Mucosa of descending colon (tissue), 3 donors: ENCODE data around the gene USE1. TPM values are rescaled to one million over a fixed set of nuclear protein-coding genes. Genes with fewer than 3 reads are reported as not detected.
A peak's percentile ranks its signal among the peaks of the same experiment; 100 is the strongest.

ENCODE experiments used
- ATAC-seq: fragments of 200-7000 bp; cut with Tn5 transposase; one replicate; pipeline ENCODE4 v1.9.1; 2020; ENCODE audit warnings: mild to moderate bottlenecking, moderate library complexity
- DNase-seq, 3 donors: peaks; one replicate each; pipeline ENCODE4 v3.0.0-alpha.2; 2020
- H3K36me3 ChIP-seq: fragments of 200-600 bp; one replicate; pipeline ENCODE4 v1.8.0; 2021; ENCODE audit warnings: low read depth, mild to moderate bottlenecking
- H3K4me1 ChIP-seq: fragments of 200-600 bp; one replicate; pipeline ENCODE4 v1.8.0; 2021; ENCODE audit warnings: low read depth, mild to moderate bottlenecking
- H3K4me3 ChIP-seq: fragments of 200-600 bp; one replicate; pipeline ENCODE4 v1.8.0; 2021; ENCODE audit warnings: mild to moderate bottlenecking
- H3K9me3 ChIP-seq: fragments of 200-600 bp; one replicate; pipeline ENCODE4 v1.8.0; 2021; ENCODE audit warnings: mild to moderate bottlenecking
- CTCF ChIP-seq: fragments of 200-600 bp; IDR thresholded peaks from one replicate; pipeline ENCODE4 v1.8.0; 2022; ENCODE audit warnings: antibody characterized with exemption, mild to moderate bottlenecking
- intact Hi-C, 2 donors: fragments of 100-400 bp; cut with DNase I in 1 of 2; cut with micrococcal nuclease in 1 of 2; formaldehyde crosslinking; loops; one replicate each; pipeline versions ENCODE4 v1.11.0 to v1.11.1; 2022; cut with DNase I, micrococcal nuclease
- total RNA-seq, 3 donors: library from RNA; stranded (reverse); fragmentation: NEBNext Ultra II Directional in 2 of 3; extraction: Animal tissue kit (Norgen Biotek cat#: 25700) in 2 of 3; gene quantifications; one replicate each; pipeline versions ENCODE4 v1.2.1 to v1.2.4, GENCODE V29; 2021 to 2023
- donor health status: DM: no; HTN: no; CAD: no; lungs with moderate emphysema.
- donor health status: DM: no; HTN: no; CAD: no.
- donor health status: DM: no; HTN: yes; CAD: no.

The USE1 gene
- total RNA-seq, 3 donors from 2014 or later, result 17.4 to 31.2 (median 28.0) TPM

GRCh38 chr19:17226002-17226933, 11.1 kb downstream of the USE1 start, which contains the start of gene OCEL1:
Gene OCEL1, plus strand, starts transcription at chr19:17226226. Its CDS starts 22 bp downstream, at chr19:17226248.
- peak within 1 kb of the TSS; percentile 30 for H3K4me3 ChIP-seq

GRCh38 chr19:17227798-17228367, 12.7 kb downstream of the USE1 start:
- no peak overlapping the region for H3K4me3 ChIP-seq
- intact Hi-C loops, result no loop called here
- H3K36me3 ChIP-seq, result peaks cover 11% of the 10 kb centered on the region
- H3K9me3 ChIP-seq, result no peaks in the 10 kb centered on the region
- peaks cover 6% of the 10 kb centered on the region for H3K4me1 ChIP-seq
- DNase-seq, result no peak
- no peak for TF ChIP-seq CTCF
- no peak for ATAC-seq

More at GRCh38 chr19:17226002-17226933, 11.1 kb downstream of the USE1 start, which contains the start of gene OCEL1:
- ATAC-seq (peak; percentile 95), DNase-seq (peak; percentile 97 to 99 (median 99))
- no peaks in the 10 kb centered on the region for H3K9me3 ChIP-seq
- no peak for TF ChIP-seq CTCF
- no peaks in the 10 kb centered on the region for H3K36me3 ChIP-seq
- H3K4me1 ChIP-seq, result peaks cover 6% of the 10 kb centered on the region
- intact Hi-C loops, result no loop called here

GRCh38 chr19:17229890-17230289, 14.7 kb downstream of the USE1 start:
- ATAC-seq (no peak), DNase-seq (no peak)
- Histone ChIP-seq H3K9me3 (no peaks in the 10 kb centered on the region), H3K4me1 (peaks cover 8% of the 10 kb centered on the region), H3K36me3 (peaks cover 11% of the 10 kb centered on the region), H3K4me3 (no peak overlapping the region)
- TF ChIP-seq CTCF, result no peak
- intact Hi-C loops, result no loop called here

GRCh38 chr19:17232258-17232657, 17.1 kb downstream of the USE1 start:
- no peak for ATAC-seq
- no peak for DNase-seq
- no peak for TF ChIP-seq CTCF
- Histone ChIP-seq H3K36me3 (peaks cover 11% of the 10 kb centered on the region), H3K4me3 (no peak overlapping the region), H3K4me1 (peaks cover 19% of the 10 kb centered on the region), H3K9me3 (no peaks in the 10 kb centered on the region)
- intact Hi-C loops, result no loop called here

GRCh38 chr19:17234911-17235299, 19.7 kb downstream of the USE1 start:
- no peak for TF ChIP-seq CTCF
- H3K4me1 ChIP-seq, result peaks cover 29% of the 10 kb centered on the region
- intact Hi-C loops, result no loop called here
- peak; percentile 79 to 84 (median 80) for DNase-seq
- no peaks in the 10 kb centered on the region for H3K9me3 ChIP-seq
- peak; percentile 76 for ATAC-seq
- peaks cover 11% of the 10 kb centered on the region for H3K36me3 ChIP-seq
- no peak overlapping the region for H3K4me3 ChIP-seq
